Mesenchymal stem cell (in vitro differentiated cells and primary cell): ENCODE measurements around the gene CCDC71L.

Experiments
- DNase-seq: peaks from one replicate; pipeline ENCODE4 v3.0.0-alpha.2; 2013
- H2AFZ ChIP-seq: one replicate; pipeline ENCODE4 v1.6.1; 2013; ENCODE audit warnings: low read depth, mild to moderate bottlenecking, control low read depth, inconsistent platforms, low read length, moderate library complexity
- H2AK5ac ChIP-seq: 2 replicates; pipeline ENCODE4 v1.6.1; 2013; ENCODE audit warnings: low read length, moderate library complexity, mild to moderate bottlenecking, inconsistent platforms; ENCODE audit not compliant: severe bottlenecking
- H2BK120ac ChIP-seq: one replicate; pipeline ENCODE4 v1.6.1; 2013; ENCODE audit warnings: low read depth, mild to moderate bottlenecking, inconsistent platforms, low read length, moderate library complexity
- H2BK12ac ChIP-seq, 2 experiments: one replicate each; pipeline ENCODE4 v1.6.1; 2013; ENCODE audit warnings: inconsistent platforms in 2 of 2, low read length in 2 of 2, mild to moderate bottlenecking in 2 of 2, moderate library complexity in 2 of 2, control low read depth in 1 of 2
- H2BK15ac ChIP-seq: one replicate; pipeline ENCODE4 v1.6.1; 2013; ENCODE audit warnings: mild to moderate bottlenecking, low read depth, inconsistent platforms; ENCODE audit not compliant: poor library complexity, severe bottlenecking
- H2BK5ac ChIP-seq: 2 replicates; pipeline ENCODE4 v1.6.1; 2013; ENCODE audit warnings: low read depth, mild to moderate bottlenecking, low read length, control low read depth, inconsistent platforms; ENCODE audit not compliant: poor library complexity, severe bottlenecking
- H3K14ac ChIP-seq, 2 experiments: one replicate each; pipeline ENCODE4 v1.6.1; 2013; ENCODE audit warnings: inconsistent platforms in 2 of 2, low read length in 2 of 2, control low read depth in 1 of 2, mild to moderate bottlenecking in 1 of 2, moderate library complexity in 1 of 2
- H3K18ac ChIP-seq, 2 experiments: one replicate each; pipeline ENCODE4 v1.6.1; 2013; ENCODE audit warnings: inconsistent platforms in 2 of 2, low read length in 2 of 2, control low read depth in 1 of 2, low read depth in 1 of 2, mild to moderate bottlenecking in 1 of 2
- H3K23ac ChIP-seq, 2 experiments: one replicate each; pipeline ENCODE4 v1.6.1; 2013; ENCODE audit warnings: inconsistent platforms in 2 of 2, low read length in 2 of 2, mild to moderate bottlenecking in 2 of 2, moderate library complexity in 2 of 2, control low read depth in 1 of 2
- H3K27ac ChIP-seq: 2 replicates; pipeline ENCODE4 v1.5.1; 2013; ENCODE audit warnings: mild to moderate bottlenecking, moderate library complexity, low read length, control low read depth, inconsistent platforms; ENCODE audit not compliant: poor library complexity, severe bottlenecking
- H3K27me3 ChIP-seq, 2 experiments: 2 replicates each; pipeline versions ENCODE4 v1.6.1 to v1.7.0; 2013; ENCODE audit warnings: low read length in 2 of 2, mild to moderate bottlenecking in 2 of 2, moderate library complexity in 2 of 2, control low read depth in 1 of 2, inconsistent platforms in 1 of 2; ENCODE audit not compliant: control insufficient read depth in 1 of 2, insufficient read depth in 1 of 2
- H3K36me3 ChIP-seq, 2 experiments: 2 replicates each; pipeline versions ENCODE4 v1.6.1 to v1.7.0; 2013; ENCODE audit warnings: low read length in 2 of 2, control low read depth in 1 of 2, inconsistent platforms in 1 of 2, low read depth in 1 of 2, mild to moderate bottlenecking in 1 of 2; ENCODE audit not compliant: insufficient read depth in 2 of 2, control insufficient read depth in 1 of 2
- H3K4ac ChIP-seq, 2 experiments: one replicate each; pipeline ENCODE4 v1.6.1; 2013; ENCODE audit warnings: inconsistent platforms in 2 of 2, low read length in 2 of 2, mild to moderate bottlenecking in 2 of 2, moderate library complexity in 2 of 2, control low read depth in 1 of 2, low read depth in 1 of 2
- H3K4me1 ChIP-seq: 2 replicates; pipeline ENCODE4 v1.6.1; 2013; ENCODE audit warnings: low read depth, low read length, control low read depth; ENCODE audit not compliant: control insufficient read depth, insufficient read depth
- H3K4me2 ChIP-seq: 2 replicates; pipeline ENCODE4 v1.6.1; 2013; ENCODE audit warnings: low read length, mild to moderate bottlenecking, inconsistent platforms; ENCODE audit not compliant: poor library complexity, severe bottlenecking
- H3K4me3 ChIP-seq, 2 experiments: 2 replicates each; pipeline versions ENCODE4 v1.5.1 to v1.7.0; 2013; ENCODE audit warnings: low read length in 2 of 2, mild to moderate bottlenecking in 2 of 2, control low read depth in 1 of 2, low read depth in 1 of 2; ENCODE audit not compliant: insufficient read depth in 1 of 2
- H3K79me1 ChIP-seq: replicated peaks from 2 replicates; pipeline ENCODE4 v1.6.1; 2013; ENCODE audit warnings: mild to moderate bottlenecking, control low read depth, low read length, inconsistent platforms; ENCODE audit not compliant: poor library complexity, severe bottlenecking
- H3K9ac ChIP-seq: 2 replicates; pipeline ENCODE4 v1.7.0; 2013; ENCODE audit warnings: mild to moderate bottlenecking, low read length, moderate library complexity
- H3K9me3 ChIP-seq: 2 replicates; pipeline ENCODE4 v1.7.0; 2013; ENCODE audit warnings: mild to moderate bottlenecking, low read length; ENCODE audit not compliant: control insufficient read depth
- H4K8ac ChIP-seq: one replicate; pipeline ENCODE4 v1.6.1; 2013; ENCODE audit warnings: inconsistent platforms, mild to moderate bottlenecking, low read length, moderate library complexity
- H4K91ac ChIP-seq: one replicate; pipeline ENCODE4 v1.6.1; 2013; ENCODE audit warnings: mild to moderate bottlenecking, low read length, inconsistent platforms
- WGBS: methylation state at CpG from one replicate; pipeline ENCODE4 v1.1.7; 2013; ENCODE audit warnings: mixed read lengths; 5-methylcytosine and 5-hydroxymethylcytosine counted together

The CCDC71L gene

GRCh38 chr7:106613279-106613678 is 47.7 kb downstream of the CCDC71L start:
- Histone ChIP-seq H2BK12ac (no peak overlapping the region), H3K4me1 (no peaks in the 10 kb centered on the region), H3K9me3 (peaks cover 6% of the 10 kb centered on the region), H3K79me1 (no peaks in the 10 kb centered on the region), H3K14ac (no peak overlapping the region), H2BK5ac (no peak overlapping the region), H3K27ac (no peak overlapping the region), H2BK15ac (no peak overlapping the region), H3K23ac (no peak overlapping the region), H2BK120ac (no peak overlapping the region), H2AFZ (no peak overlapping the region), H2AK5ac (no peak overlapping the region), H4K8ac (no peak overlapping the region), H3K9ac (peak overlapping the region; percentile 38), H3K36me3 (no peaks in the 10 kb centered on the region), H4K91ac (no peak overlapping the region), H3K4ac (no peak overlapping the region), H3K18ac (no peak overlapping the region), H3K4me2 (no peak overlapping the region), H3K4me3 (no peak overlapping the region), H3K27me3 (no peaks in the 10 kb centered on the region)
- no peak for DNase-seq
- 100% methylated on average over 4 of the region's 6 CpGs for WGBS

- 81% methylated on average over 1 of the region's 1 CpG for WGBS
- no peaks in the 10 kb centered on the region for H3K27me3 ChIP-seq
- H2BK12ac ChIP-seq = no peak overlapping the region
- H3K4me3 ChIP-seq = no peak overlapping the region
- no peak overlapping the region for H3K4ac ChIP-seq
- no peak overlapping the region for H4K8ac ChIP-seq
- H2AFZ ChIP-seq = no peak overlapping the region
- no peak overlapping the region for H3K9ac ChIP-seq
- no peak overlapping the region for H3K27ac ChIP-seq
- H3K23ac ChIP-seq = no peak overlapping the region
- no peak overlapping the region for H3K18ac ChIP-seq
- no peak overlapping the region for H2BK120ac ChIP-seq
- H3K14ac ChIP-seq = no peak overlapping the region
- H3K4me1 ChIP-seq = no peaks in the 10 kb centered on the region
- peaks cover 6% of the 10 kb centered on the region for H3K9me3 ChIP-seq
- H4K91ac ChIP-seq = no peak overlapping the region
- H2BK5ac ChIP-seq = no peak overlapping the region
- no peak overlapping the region for H2AK5ac ChIP-seq
- H3K36me3 ChIP-seq = no peaks in the 10 kb centered on the region
- no peak overlapping the region for H2BK15ac ChIP-seq
- no peak for DNase-seq
- no peaks in the 10 kb centered on the region for H3K79me1 ChIP-seq
- H3K4me2 ChIP-seq = no peak overlapping the region
These were observed 48.5 kb downstream of the CCDC71L start for GRCh38 chr7:106612432-106612831.

GRCh38 chr7:106611911-106612310 is 49.0 kb downstream of the CCDC71L start:
- H3K23ac ChIP-seq = no peak overlapping the region
- no peak overlapping the region for H2BK120ac ChIP-seq
- H3K4me1 ChIP-seq = no peaks in the 10 kb centered on the region
- H3K4me3 ChIP-seq = no peak overlapping the region
- H3K27ac ChIP-seq = no peak overlapping the region
- H3K14ac ChIP-seq = no peak overlapping the region
- no peak overlapping the region for H2AFZ ChIP-seq
- H3K18ac ChIP-seq = no peak overlapping the region
- 100% methylated on average over 1 of the region's 3 CpGs for WGBS
- no peak overlapping the region for H3K4ac ChIP-seq
- peak overlapping the region; percentile 64 for H3K9ac ChIP-seq
- no peaks in the 10 kb centered on the region for H3K79me1 ChIP-seq
- no peak overlapping the region for H4K91ac ChIP-seq
- H3K4me2 ChIP-seq = no peak overlapping the region
- no peak overlapping the region for H2BK12ac ChIP-seq
- H3K27me3 ChIP-seq = no peaks in the 10 kb centered on the region
- H3K36me3 ChIP-seq = no peaks in the 10 kb centered on the region
- H2BK5ac ChIP-seq = no peak overlapping the region
- H2AK5ac ChIP-seq = no peak overlapping the region
- H3K9me3 ChIP-seq = peaks cover 6% of the 10 kb centered on the region
- H4K8ac ChIP-seq = no peak overlapping the region
- no peak overlapping the region for H2BK15ac ChIP-seq
- DNase-seq = no peak

GRCh38 chr7:106610996-106611886 is 49.7 kb downstream of the CCDC71L start:
- Histone ChIP-seq H3K18ac (no peak overlapping the region), H3K14ac (no peak overlapping the region), H3K27me3 (no peaks in the 10 kb centered on the region), H2AFZ (no peak overlapping the region), H3K4ac (no peak overlapping the region), H3K9ac (peak overlapping the region; percentile 64), H3K9me3 (peaks cover 6% of the 10 kb centered on the region), H3K4me1 (no peaks in the 10 kb centered on the region), H3K23ac (no peak overlapping the region), H3K27ac (no peak overlapping the region), H2BK15ac (no peak overlapping the region), H2AK5ac (no peak overlapping the region), H3K79me1 (no peaks in the 10 kb centered on the region), H4K91ac (no peak overlapping the region), H3K4me3 (no peak overlapping the region), H4K8ac (no peak overlapping the region), H3K4me2 (no peak overlapping the region), H2BK120ac (no peak overlapping the region), H2BK12ac (no peak overlapping the region), H3K36me3 (no peaks in the 10 kb centered on the region), H2BK5ac (no peak overlapping the region)
- WGBS = over 99% methylated on average over 6 of the region's 6 CpGs
- no peak for DNase-seq
